ENCODE data around the gene SH2D2A. TPM values are rescaled to one million over a fixed set of nuclear protein-coding genes. Genes with fewer than 3 reads are reported as not detected.

Gene SH2D2A
- total RNA-seq, 1 donor from 2014 or later = 1.1 TPM

DNA sequence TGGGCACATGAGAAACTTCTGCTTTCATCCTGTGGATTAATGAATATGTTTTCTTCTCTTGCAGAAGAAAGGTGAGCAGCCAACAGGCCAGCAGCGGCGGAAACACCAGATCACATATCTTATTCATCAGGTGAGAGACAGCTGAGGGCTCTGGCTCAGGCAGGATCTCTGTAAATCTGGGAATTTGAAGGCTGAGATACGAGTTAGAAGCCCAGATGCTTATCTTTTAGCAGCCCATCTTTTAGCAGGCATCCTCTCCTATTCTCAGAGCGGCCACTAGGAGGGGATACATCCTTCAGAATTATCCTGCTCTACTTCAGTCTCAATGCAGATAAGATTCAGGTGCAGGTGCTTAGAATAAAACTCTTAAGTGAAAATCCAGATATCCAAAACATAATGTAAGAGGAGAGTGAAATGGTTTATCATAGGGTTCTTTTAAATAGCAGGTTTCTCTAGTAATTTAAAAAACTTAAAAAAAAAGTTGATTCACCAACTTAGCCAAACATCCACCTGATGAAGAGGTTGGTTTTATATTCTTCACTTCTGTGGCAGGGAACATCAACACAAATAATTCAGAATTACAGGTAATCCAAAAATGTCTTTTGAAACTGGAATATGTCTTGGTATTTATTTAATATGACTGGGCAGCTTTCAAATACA is 19.3 kb downstream of the SH2D2A start:
- Mint-ChIP-seq H3K9me3 (no peaks in the 10 kb centered on the region), H3K27ac (ENCODE audit: unreplicated experiment) (no peak overlapping the region), H3K36me3 (ENCODE audit: low read depth) (peaks cover 14% of the 10 kb centered on the region), H3K4me1 (peaks cover 7% of the 10 kb centered on the region), H3K27me3 (ENCODE audit: low read depth) (no peaks in the 10 kb centered on the region), H3K4me3 (no peak overlapping the region)
- peak; percentile 45 for DNase-seq (ENCODE audit: low read depth, low spot score)
- peak; percentile 86 for TF ChIP-seq CTCF (conservative IDR thresholded peaks at IDR 0.05)

GRCh38 chr1:156796340-156797097 is 20.1 kb downstream of the SH2D2A start:
- Mint-ChIP-seq H3K36me3 (ENCODE audit: low read depth) (peaks cover 17% of the 10 kb centered on the region), H3K4me1 (peaks cover 7% of the 10 kb centered on the region), H3K4me3 (no peak overlapping the region), H3K27ac (ENCODE audit: unreplicated experiment) (no peak overlapping the region), H3K27me3 (ENCODE audit: low read depth) (no peaks in the 10 kb centered on the region), H3K9me3 (no peaks in the 10 kb centered on the region)
- no peak for TF ChIP-seq CTCF (conservative IDR thresholded peaks at IDR 0.05)
- DNase-seq (ENCODE audit: low read depth, low spot score) = no peak

DNA sequence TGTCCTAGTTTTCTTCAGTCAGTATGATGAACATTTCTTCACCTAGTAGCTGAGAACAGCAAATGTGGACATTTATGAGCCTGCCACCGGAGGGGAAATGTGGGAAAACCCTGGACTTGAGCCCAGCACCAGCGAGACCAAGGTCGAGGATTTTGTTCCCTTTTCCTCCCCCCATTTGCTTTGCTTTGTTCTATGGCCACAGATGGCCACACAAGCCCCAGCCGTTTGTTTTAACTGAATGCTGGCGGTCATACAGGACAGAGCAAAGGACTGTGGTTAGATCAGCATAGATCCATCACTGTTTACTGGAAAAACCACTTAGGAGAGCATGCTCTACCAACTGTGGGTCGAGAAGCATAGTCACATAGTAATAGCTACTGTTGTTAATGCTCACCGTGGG is 20.9 kb downstream of the SH2D2A start:
- Mint-ChIP-seq H3K9me3 (no peaks in the 10 kb centered on the region), H3K4me1 (peaks cover 7% of the 10 kb centered on the region), H3K27ac (ENCODE audit: unreplicated experiment) (no peak overlapping the region), H3K27me3 (ENCODE audit: low read depth) (no peaks in the 10 kb centered on the region), H3K4me3 (no peak overlapping the region), H3K36me3 (ENCODE audit: low read depth) (peaks cover 14% of the 10 kb centered on the region)
- no peak for TF ChIP-seq CTCF (conservative IDR thresholded peaks at IDR 0.05)
- DNase-seq (ENCODE audit: low read depth, low spot score) = no peak

DNA sequence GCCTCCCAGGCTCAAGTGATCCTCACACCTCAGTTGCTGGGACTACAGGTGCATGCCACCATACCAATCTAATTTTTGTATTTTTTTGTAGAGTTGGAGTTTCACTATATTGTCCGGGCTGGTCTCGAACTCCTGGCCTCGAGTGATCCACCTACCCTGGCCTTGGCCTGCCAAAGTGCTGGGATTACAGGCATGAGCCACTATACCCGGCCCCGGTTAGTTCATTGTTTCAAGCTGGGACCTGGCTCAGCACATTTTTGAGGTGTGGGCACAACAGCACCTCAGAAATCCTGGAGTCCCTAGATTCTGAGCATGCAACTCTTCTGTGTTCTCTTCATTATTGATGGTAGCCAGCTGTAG is 21.3 kb downstream of the SH2D2A start:
- no peak overlapping the region for H3K4me3 Mint-ChIP-seq
- DNase-seq (ENCODE audit: low read depth, low spot score) = no peak
- TF ChIP-seq CTCF (conservative IDR thresholded peaks at IDR 0.05) = no peak
- no peak overlapping the region for H3K27ac Mint-ChIP-seq (ENCODE audit: unreplicated experiment)
- H3K36me3 Mint-ChIP-seq (ENCODE audit: low read depth) = peaks cover 14% of the 10 kb centered on the region
- H3K4me1 Mint-ChIP-seq = peaks cover 7% of the 10 kb centered on the region
- H3K27me3 Mint-ChIP-seq (ENCODE audit: low read depth) = no peaks in the 10 kb centered on the region
- no peaks in the 10 kb centered on the region for H3K9me3 Mint-ChIP-seq

DNA sequence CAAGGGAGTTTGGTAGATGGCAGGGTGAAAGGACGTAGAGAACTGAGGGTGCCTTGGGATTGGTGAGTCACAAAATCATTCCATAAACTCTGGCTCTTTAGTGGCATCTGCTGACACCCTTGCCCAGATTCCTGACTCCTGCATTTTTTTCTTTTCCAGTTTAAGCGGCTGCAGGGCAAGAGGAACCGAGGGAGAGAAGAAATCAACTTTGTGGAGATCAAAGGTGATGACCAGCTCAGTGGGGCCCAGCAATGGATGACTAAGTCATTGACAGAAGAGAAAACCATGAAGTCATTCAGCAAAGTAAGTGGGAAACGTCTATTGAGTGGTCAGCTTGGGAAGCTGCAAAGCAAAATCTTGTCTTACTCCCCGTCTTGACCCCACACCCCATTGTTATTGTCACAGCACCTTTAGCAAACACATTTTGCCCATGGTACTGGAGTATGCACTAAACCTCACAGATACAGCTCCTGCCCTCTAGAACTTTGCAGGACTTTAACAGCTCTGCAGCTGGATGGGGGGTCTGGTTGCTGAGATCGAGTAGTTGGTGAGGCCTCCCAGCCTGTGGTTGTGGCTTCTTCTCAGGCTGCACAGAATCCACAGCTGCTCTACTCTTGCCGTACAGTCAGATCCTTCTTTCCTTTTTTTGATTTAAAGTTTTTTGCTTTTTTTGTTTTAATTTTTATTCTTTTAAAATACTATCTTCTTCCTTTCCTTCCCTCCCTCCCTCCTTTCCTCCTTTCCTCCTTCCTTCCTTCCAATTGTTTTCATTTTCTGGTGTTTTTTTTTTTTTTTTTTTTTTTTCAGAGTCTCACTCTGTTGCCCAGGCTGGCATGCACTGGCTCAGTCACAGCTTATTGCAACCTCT is 21.9 kb downstream of the SH2D2A start:
- H3K4me3 Mint-ChIP-seq = no peak overlapping the region
- no peak overlapping the region for H3K27ac Mint-ChIP-seq (ENCODE audit: unreplicated experiment)
- no peaks in the 10 kb centered on the region for H3K9me3 Mint-ChIP-seq
- no peaks in the 10 kb centered on the region for H3K27me3 Mint-ChIP-seq (ENCODE audit: low read depth)
- H3K36me3 Mint-ChIP-seq (ENCODE audit: low read depth) = peaks cover 14% of the 10 kb centered on the region
- TF ChIP-seq CTCF (conservative IDR thresholded peaks at IDR 0.05) = no peak
- no peak for DNase-seq (ENCODE audit: low read depth, low spot score)
- peaks cover 7% of the 10 kb centered on the region for H3K4me1 Mint-ChIP-seq

All from neural crest cell (in vitro differentiated cells).